GM18951 (cell line): Measurements from ENCODE around the gene CRY2.
"Not testable (repeated sequence)": the region's sequence is repeated elsewhere in the genome, so short reads cannot be mapped to it uniquely, and the experiment has no call there.

Source experiments
- POLR2A ChIP-seq: IDR thresholded peaks from 4 replicates; pipeline ENCODE4 v1.6.1; 2011; ENCODE audit warnings: mild to moderate bottlenecking; ENCODE audit not compliant: insufficient read length, insufficient read depth; ENCODE audit errors: extremely low read depth
- in situ Hi-C: fragments of 300-500 bp; cut with MboI; formaldehyde crosslinking; loops from one replicate; pipeline ENCODE4 v1.12.0; 2022; ENCODE audit warnings: low sequenced_read_pairs, mixed read lengths, inconsistent platforms; ENCODE audit not compliant: unreplicated experiment

The CRY2 gene

DNA sequence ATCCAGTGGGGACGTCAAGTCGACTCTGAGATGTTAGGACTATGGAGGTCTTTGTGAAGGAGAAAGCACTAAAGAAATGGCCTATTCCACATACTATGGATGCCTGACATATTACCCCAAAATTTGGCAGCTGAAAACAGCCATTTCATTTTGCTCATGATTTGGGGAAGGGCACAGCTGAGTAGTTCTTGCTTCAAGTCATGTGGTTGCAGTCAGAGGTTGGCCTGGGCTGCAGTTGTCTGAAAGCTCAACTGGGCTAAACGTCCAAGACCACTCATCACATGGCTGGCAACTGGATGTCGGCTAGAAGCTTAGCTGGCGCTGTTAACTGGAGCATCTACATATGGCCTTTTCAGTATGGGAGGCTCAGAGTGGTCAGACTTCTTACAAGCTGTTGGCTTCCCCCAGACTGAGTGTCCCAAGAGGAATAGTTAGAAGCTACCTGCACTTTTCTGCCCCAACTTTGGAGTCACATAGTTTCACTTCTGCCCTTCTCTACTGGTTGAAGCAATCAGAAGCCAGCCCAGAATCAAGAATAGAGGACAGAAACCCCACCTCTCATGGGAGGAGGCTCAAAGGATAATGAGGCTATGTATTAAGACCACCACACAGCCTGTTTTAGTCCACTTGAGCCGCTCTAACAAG lies 28.2 kb upstream of the CRY2 start:
- no peak for TF ChIP-seq POLR2A
- in situ Hi-C loops: no loop called here

DNA sequence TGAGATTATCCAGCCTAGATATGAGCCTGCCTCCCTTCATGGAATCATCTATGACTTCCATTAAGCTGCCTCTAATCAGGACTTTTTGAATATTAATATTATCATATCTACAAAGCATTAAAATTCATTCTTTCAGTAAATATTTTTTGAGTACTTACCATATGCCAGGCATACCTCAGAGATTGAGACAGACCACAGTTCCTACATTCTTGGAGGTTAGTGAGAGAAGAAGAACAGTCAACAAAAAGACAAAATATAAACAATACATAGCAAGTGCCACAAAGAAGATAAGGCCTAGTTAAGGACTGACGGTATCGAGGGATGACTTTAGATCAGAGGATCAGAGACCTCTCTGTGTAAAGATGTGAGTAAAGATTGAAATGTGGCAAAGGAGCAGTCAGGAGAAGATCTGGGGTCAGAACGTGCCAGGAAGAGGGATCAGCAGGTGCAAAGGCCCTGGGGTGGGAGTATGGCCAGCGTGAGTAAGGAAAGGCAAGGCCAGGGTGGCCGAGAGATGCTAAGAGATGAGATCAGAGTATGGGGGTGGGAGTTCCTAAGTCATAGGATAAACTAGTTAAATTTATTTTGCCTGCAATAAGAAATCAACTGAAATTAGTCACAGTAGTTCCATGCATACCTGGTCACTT lies 26.9 kb upstream of the CRY2 start:
- in situ Hi-C loops: no loop called here
- TF ChIP-seq POLR2A: no peak

DNA sequence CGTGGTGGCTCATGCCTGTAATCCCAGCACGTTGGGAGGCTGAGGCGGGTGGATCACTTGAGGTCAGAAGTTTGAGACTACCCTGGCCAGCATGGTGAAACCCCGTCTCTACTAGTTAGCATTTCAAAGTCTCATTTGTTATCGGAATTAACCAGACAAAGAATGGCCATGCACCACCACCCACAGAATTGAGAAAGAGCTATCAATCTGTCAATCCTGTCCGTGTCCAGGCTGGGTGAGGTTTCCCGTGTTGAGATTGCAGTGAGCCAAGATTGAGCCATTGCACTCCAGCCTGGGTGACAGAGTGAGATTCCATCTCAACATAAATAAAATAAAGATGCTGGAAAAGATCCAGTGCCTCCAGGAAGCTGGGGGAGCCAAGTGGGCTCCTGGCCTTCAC lies 20.8 kb upstream of the CRY2 start:
- in situ Hi-C loops: not testable (repeated sequence)

DNA sequence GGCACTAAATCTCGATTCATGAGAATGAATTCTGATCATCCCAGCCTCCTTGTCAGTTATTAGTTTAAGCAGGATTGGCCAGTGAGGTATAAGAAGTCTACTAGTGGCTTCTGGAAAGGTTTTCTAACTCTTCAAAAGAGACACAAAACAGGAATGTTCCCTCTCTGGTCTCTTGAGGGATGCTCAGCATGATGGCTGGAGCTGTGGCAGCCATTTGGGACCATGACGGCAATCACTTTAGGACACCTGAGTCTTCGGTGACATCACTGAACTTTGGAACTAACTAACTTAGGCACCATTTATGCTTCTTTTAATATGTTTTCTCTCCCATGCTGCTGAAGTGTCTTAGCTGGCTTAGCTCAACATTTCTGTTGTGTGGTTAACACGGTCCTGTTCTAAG lies 20.2 kb upstream of the CRY2 start:
- in situ Hi-C loops: no loop called here
- TF ChIP-seq POLR2A: no peak

DNA sequence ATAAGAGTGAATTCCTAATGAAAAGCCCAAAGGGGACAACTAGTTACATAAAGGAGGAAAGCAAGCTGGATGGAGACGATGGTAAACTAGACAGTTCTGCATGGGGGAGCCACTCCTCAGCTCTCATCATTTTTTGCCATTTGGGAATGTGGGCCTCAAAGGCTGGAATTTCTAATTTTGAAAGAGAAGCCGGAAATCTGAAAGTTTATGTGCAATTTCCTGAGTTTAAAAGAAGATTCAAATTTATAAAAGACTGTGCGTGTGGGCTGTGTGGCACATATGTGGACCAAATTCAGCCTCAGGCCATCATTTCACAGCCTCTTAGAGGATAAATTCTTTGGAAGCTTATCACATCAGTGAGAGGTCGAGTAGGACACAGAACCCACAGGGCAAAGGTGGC lies 18.3 kb upstream of the CRY2 start:
- in situ Hi-C loops: no loop called here
- TF ChIP-seq POLR2A: no peak

DNA sequence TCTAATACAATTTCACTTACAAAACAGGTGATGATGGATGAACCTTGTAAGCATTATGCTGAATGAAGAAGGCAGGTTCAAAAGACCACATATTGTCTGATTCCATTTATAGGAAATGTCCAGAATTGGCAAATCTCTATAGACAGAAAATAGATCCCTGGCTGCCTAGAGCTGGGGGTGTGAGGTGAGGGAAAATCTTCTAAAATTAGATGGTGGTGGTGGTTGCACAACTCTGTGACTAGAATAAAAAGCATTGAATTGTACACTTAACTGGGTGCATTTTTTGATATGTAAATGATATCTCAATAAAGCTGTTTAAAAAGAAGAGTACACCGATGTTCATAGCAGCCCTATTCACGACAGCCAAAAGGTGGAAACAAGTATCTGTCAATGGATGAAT lies 16.7 kb upstream of the CRY2 start:
- in situ Hi-C loops: no loop called here
- no peak for TF ChIP-seq POLR2A

DNA sequence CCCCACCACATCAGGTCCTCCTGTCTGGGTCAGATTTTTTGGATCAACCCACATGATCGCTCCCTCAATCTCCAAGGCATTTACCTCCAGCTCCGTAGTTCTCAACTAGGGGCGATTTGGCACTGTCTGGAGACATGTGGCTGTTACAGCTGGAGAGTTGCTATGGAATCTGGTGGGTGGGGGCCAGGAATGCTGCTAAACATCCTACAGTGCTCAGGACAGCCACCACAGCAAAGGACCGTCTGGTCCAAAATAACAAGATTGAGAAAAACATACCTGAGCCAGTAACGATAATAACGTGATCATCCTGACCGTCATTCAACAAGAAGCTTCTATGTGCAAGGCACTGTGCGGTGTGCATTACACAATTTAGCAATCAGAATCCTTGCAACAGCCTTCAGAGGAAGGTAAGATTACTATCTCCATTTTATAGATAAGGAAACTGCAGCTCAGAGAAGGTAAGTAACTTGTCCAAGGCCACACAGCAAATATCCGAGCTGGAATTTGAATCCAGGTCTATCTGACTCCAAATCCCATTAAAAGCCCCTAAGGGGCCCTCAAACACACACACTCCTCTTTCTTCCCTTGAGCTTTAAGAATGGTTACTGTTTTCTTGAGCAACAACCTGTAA lies 14.3 kb upstream of the CRY2 start:
- in situ Hi-C loops: no loop called here
- TF ChIP-seq POLR2A: no peak

DNA sequence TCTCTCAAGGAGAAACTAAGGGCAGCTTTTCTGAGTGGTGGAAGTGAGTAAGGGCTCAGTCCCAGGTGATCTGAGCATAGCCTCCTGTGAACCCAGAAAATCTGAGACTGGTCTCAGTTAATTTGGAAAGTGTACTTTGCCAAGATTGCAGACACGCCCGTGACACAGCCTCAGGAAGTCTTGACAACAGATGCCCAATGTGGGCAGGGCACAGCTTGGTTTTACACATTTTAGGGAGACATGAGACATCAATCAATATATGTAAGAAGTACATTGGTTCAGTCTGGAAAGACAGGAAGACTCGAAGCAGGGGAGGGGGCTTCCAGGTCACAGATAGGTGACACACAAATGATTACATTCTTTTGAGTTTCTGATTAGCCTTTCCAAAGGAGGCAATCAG lies 13.5 kb upstream of the CRY2 start:
- in situ Hi-C loops: no loop called here
- TF ChIP-seq POLR2A: no peak

DNA sequence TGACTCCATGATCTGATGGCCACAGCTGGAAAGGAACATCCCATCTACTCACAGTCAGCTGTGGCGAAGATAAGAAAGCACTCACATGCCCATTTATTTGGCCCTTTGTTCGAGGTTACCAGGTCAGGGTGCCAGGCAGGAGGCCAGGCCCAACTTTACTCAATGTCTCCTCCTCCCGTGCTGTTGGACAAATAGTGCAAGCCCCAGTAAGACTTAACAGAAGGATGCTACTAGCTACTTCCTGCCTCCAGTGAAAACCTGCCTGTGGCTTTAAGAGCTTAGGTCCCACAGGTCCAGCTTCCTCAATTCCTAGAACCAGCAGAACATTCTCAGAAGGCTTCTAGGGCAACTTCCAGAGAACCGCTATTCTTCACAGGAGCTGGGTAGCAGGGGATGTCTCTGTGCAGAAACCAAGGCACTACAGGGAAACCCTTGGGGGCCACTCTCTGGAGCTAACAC lies 12.9 kb upstream of the CRY2 start:
- TF ChIP-seq POLR2A: no peak
- in situ Hi-C loops: no loop called here

DNA sequence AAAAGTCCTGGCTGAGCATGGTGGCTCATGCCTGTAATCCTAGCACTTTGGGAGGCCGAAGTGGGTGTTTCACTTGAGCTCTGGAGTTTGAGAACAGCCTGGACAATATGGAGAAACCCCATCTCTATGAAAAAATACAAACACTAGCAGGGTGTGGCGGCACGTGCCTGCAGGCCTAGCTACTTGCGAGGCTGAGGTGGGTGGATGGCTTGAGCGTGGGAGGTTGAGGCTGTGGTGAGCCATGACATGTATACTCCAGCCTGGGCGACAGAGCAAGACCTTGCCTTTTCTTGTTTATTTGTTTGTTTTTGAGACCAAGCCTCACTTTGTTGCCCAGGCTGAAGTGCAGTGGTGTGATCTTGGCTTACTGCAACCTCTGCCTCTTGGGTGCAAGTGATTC lies 8.1 kb upstream of the CRY2 start:
- in situ Hi-C loops: no loop called here

DNA sequence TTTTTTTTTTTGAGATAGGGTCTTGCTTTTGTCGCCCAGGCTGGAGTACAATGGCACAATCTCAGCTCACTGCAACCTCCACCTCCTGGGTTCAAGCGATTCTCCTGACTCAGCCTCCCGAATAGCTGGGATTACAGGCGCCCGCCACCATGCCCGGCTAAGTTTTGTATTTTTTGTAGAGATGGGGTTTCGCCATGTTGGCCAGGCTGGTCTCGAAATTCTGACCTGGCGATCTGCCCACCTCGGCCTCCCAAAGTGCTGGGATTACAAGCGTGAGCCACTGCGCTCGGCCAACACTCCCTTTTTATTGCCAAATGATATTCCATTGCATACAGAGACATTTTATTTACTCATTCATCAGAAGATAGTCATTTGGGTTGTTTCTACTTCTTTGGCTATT lies 7.0 kb upstream of the CRY2 start:
- in situ Hi-C loops: not testable (repeated sequence)

More for the DNA sequence above, 8.1 kb upstream of the CRY2 start:
- no peak for TF ChIP-seq POLR2A

DNA sequence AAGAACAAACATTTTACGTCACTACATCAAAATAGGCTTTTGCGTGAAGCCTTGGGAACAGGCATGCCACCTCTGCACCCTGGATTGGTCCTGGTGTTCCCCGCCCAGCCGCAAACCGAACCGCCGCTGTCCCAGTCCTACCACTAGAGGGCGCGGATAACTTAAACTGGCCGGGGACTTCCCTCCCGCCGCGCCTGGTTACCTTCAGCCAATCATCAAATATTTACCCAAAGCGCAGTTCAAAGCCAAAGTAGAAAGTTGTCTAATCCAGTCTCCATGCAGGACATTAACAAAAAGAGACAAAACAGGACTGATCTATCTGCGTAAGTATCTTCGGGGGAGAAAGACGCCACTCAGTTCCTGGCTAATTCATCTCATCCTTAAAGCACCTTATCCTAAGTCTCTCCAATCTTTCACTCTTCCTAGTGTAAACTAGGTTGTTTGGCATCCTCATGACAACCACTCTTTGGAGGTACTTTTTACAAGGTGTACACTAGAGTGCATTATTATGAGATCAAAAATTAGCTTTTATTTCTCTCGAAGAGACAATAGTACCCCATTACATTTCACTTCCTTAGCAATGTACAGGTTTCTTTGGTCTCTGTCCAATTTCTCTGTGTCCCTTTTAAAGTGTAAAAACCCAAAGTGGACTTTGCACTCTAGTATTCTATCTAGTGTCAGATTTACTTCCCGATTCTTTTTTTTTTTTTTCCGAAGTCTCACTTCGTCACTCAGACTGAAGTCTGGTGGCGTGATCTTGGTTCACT lies 3.9 kb upstream of the CRY2 start:
- no peak for TF ChIP-seq POLR2A
- in situ Hi-C loops: no loop called here

DNA sequence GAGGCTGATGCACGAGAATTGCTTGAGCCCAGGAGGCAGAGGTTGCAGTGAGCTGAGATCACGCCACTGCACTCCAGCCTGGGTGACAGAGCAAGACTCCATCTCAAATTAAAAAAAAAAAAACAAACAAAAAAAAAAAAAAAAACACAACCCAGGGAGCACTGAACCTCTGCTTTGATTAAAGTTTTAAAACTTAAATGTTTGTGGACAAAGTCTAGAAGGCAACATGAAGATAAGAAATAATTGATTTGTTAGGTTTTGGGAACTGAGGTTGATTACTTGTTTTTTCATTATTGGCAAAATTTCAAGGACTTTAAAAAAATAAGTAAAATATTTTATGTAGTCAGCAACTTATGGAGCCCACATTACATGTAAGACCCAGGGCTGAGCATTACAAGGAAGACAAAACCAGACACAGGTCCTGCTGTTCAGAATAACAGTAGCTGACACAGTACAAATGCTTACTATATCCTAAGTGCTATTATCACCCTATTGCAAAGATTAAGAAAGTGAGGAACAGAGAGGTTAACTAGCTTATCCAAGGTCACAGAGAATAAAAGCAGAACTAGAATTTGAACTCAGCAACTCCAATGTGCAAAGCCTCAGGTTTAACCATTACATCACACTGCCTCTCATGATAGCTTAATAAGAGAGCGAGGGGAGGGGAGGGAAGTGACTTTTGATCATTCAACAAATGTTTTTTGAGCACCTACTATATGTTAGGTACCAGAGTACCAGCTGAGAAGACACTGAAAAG lies 2.3 kb upstream of the CRY2 start:
- in situ Hi-C loops: no loop called here
- TF ChIP-seq POLR2A: no peak
